HG02884 (cell line): ENCODE measurements around the gene SMG6.

Experiments
- ATAC-seq: cut with Tn5 transposase; IDR thresholded peaks from one replicate; pipeline ENCODE4 v1.9.1; 2021; ENCODE audit warnings: mild to moderate bottlenecking, moderate library complexity; ENCODE audit not compliant: unreplicated experiment

SMG6 gene

DNA sequence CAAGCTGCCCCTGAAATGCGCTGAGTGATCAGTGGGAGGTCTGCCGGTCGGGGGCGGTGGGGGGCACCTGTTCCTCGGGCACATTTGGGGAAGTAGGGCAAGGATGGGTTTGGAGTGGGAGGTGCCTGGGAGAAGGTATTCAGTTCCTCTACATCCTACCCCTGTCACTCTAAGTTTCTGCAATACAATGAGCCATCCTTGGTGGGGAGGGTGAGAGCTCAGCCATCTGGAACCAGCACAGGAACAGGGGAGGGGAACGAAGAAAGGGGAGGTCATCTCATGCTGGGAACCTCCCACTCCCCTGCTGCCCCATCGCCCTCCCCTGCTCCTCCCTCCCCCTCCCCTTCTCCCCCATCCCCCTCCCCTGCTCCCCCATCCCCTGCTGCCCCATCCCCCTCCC, 269.4 kb downstream of the SMG6 start:
- no peak for ATAC-seq

DNA sequence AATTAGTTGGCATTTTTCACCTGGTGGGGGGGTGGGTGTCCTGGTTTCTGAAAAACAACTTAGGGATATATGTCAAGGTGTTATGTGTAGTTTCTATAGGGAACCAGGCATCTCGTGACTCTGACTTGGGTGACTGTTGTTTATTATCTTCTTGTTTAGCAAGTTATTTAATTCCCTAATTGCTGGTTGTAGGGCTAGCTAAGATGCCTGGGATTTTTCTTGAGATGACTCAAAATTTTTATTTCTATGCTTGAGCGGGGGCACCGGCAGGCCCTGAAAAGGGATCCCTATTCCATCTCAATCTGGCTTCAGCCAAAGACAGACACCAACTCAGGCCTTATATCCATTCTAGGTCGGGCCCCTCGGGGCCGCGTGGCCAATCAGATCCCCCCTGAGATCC, 270.4 kb downstream of the SMG6 start:
- ATAC-seq: no peak

DNA sequence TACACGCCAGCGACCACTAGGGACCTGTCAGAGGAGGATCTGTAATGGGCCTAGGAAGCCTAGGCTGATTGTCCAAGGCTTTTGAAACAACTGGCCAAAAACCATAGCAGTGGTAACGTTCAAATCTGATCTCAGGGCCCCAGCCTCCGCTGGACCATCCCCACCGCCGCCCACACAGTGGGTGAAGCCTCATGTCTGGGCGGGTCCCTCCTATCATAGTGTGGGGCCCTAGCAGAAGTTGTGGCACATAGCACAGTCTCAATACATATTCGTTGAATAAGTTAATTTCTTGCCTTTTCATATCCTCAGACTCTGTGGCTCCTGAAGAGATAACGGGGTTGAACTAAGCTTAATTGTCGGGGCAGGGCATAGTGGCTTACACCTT, 272.8 kb downstream of the SMG6 start:
- ATAC-seq: no peak

DNA sequence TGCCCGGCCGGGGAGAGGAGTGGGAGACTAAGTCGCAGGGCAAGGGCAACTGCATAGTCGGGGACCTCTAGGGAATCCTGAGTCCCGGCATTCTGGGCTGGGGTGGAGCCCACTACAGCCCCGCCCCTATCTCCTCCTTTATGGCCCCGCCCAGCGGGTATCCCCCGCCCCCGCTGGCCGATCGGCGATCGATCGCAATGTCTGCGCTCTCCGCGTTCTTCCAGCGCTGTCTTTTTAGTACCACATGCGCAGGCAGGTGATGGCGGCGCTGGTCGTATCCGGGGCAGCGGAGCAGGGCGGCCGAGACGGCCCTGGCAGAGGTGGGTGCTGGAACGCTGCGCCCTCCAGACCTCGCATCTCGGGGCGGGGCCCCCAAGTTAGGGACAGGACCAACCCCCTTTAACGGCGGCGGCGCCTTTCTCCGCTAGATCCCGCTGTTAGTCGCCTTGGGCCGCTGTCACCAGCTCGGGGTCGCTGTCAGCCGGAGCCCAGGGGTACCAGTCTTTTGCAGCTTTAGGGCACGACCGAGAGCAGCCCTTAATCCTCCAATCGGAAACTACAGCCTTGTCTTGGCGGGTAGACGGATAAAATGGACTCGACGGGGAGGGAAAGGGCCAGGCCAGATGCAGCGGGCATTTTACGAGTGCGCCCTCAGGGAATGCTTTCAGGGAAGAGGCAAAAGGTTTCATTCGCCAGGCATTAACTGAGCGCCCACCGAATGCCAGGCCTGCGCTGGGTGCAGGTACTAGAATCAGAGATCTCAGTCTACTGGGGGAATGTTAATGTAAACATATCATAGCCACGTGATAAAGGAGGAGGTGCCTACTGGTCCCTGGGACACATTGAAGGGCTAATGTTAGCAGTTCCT, 273.4 kb downstream of the SMG6 start, which contains the start of gene DPH1:
DPH1 (plus strand) TSS at position 243 of the 868 bp plus-strand sequence; CDS start at position 260, 17 bp downstream.
- no peak for ATAC-seq

DNA sequence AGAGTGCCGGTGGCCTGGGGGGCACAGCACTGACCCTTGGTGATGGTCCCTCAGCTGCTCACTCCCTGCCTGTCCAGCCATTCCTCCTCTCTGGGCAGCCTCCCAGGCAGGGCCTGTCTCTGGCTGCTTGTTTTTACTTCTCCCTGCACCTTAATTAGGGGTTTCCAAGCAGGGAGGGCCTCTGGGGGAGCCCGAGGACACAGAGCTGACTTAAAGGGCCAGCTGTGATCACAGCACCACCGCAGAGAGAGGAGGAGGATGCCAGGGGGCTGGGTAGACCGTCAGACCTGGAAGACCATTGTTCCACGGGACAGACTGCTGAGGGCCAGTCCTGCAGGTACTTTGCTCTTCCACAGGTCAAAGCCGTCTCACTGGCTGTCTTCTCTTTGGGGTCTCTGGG, 274.8 kb downstream of the SMG6 start:
- ATAC-seq: no peak

DNA sequence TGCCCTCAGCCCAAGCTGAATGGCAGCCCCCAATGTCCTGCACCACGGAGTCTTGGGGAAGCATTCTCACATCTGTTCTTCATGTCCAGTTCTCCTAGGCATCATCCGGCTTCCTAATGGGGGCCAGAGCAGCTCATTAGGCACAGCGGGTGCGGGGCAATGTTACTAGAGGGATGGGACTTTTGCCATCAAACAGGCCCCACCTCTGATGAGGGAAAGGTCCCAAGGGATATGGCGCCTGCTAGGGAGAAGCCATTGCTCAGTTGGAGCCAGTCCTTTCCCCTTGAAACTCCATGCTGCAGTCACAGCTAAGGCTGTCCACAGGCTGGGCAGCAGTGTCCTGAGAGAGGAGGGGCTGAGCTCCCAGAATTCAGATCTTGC, 275.4 kb downstream of the SMG6 start:
- ATAC-seq: no peak

DNA sequence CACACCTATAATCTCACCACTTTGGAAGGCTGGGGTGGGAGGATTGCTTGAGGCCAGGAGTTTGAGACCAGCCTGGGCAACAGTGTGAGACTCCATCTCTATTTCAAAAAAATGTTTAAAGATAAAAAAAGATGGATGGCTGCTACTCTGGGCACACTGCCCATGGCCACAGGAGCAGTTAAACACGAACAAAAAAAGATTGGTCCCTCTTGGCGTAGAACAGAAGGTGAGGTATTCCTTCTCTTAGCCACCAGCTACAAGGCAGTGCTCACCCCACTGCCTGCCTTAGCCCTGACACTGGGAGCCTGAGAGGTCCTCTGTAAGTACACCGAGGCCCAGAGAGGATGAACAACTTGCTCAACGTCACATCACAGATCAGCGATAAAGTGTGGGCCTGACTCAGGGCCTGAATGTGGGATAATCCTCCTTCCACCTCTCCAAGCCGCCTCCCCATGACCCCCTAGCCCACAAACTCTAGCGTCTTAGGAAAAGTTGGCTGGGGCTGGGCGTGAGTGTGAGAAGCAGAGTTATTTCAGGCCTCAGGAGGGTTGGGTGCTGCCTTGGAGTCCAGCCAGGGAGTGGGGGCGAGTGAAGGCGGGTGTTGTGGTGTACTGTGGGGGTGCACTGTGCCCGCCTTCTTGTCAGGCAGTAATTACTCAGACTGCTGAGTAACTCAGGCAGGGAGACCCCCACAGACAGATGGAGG, 275.9 kb downstream of the SMG6 start:
- ATAC-seq: no peak

DNA sequence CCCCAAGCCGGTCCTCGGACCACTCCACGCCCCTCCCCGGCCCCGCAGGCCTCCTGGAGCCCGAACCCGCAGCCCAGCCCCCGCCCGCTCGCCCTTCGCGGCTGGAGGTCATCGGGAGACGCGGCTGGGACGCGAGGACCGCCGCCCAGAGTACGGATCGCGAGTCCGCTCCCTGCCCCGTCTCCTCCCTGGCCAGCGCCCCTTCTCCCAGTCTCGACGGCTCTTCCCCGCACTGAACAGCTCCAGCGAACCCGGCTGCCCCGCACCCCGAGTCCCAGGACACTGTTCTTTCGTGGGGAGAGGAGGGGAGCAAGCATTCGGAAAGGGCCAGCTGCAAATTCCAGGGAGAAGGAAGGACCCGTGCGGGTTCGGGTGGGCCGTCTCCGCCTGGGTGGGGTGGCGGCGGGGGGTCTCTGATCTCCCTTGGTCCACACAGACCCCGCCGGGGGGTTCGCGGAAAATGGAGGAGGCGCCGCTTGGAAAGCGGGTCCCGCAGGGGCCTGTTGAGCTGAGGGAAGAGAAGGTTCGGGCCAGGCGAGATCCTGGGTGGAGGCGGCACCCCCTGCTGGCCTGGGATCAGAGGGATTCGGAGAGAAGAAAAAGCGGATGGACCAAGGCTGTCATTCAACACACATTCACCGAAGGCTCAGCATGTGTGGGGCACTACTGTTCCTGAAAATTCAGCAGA, 277.8 kb downstream of the SMG6 start:
- no peak for ATAC-seq

DNA sequence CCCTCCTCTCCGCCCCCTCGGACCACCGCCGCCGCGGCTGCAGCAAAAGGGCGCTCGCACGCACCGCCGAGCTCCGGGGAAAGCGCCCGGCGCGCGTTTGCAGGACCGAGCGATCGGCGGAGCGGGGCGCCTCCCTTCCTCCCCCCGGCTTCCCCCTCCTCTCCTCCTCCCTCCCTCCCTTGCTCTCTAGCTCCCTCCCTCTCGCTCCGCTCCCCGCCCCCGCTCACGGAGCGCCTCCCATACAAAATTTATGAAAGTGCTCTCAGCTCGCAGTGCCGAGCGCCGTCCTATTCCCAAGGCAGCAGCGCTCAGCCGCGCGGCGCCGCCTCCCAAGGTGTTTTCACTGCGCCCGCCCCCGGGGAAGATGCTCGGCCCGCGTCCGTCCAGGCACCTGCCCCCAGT, 278.4 kb downstream of the SMG6 start, which contains the start of gene RTN4RL1:
RTN4RL1 (minus strand) TSS at position 115 of the 402 bp plus-strand sequence. CDS start 469 bp downstream, outside the sequence.
- ATAC-seq: no peak

DNA sequence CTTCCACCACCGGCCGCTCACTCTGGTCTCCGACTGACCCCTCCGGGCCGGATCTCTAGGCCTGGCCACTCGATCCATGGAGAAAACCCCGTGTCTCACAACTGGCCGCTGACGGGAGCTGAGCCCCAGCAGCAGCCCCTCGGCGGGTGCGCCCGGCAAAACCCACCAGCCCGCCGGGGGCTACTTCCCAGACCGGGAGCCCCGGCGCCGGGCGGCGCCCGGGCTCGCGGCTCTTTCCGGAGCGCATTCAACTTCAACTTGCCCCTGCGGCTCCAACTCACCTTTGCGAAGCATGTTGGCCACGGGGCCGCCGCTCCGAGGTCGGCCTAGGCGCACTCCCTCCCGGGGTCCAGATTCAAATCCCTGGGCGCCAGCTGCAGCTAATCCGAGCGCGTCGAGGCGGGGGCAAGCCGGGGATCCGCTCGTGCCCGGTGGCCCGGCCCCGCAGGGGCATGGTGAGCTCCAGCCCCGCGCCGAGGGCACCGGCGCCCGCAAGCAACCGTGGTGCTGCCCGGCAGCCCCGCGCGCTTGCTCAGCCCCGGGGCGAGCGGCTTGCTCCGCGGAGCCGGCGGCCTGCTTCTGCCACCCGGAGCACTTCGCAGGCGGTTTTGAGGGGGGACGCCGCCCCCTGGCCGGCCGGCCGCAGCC, 278.9 kb downstream of the SMG6 start:
- ATAC-seq: no peak

DNA sequence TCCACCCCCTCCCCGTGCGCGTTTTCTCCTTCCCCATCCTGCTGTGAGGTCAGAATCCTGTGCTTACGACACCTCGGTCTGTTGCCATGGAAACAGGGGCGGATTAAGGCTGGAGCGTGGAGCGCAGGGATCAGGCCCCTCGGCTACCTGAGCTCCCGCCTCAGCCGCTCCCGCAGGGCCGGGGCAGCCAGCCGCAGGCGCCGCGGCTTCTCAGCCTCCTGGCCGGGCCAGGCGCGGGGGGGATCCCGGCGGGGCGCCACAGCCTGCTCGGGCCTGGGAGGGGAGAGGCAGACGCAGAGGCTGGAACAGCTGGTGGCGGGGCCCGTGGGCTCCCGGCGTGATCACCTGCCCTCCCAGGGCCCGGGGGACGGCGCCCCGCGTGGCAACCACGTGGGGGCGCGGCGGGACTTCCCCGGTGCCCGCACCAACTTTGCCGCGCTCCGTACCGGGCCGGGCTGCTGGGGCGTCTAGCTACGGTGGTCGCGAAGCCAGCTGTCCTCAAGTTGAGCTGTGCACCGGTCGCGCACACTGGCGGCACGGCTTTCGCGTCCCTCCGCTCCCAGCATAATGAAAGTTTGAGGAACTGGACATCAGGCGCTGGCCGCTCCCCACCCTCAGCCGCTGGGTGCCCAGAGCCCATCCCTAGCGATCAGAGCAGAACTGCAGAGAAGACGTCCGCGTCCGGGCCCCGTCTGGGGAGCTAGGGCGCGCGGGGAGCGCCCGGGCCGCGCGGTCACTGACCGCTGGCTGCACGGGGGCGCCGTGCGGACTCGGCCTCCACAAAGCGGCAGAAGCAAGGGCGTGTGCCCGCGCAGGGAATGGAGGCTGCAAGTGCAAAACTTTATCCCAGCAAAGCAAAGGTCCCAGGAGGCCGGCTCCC, 279.7 kb downstream of the SMG6 start:
- no peak for ATAC-seq

DNA sequence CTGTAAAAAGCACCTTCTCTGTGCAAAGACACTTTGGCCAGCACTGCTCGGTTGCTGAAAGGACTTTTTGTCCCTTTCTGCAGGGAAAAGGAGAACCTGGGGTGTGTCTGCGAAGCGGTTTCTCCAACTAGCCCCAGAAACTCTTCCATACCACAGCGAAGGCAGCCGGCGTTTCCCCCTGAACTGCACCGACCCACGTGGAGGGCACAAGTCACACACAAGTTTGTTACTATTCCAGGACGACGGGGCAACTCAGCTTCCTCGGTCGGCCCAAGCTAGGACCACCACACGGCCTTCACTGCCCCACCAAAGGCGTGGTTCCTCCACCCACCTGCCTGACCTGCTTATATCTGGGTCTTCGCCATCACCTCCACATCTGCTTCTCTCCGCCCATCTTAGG, 280.3 kb downstream of the SMG6 start:
- ATAC-seq: no peak

DNA sequence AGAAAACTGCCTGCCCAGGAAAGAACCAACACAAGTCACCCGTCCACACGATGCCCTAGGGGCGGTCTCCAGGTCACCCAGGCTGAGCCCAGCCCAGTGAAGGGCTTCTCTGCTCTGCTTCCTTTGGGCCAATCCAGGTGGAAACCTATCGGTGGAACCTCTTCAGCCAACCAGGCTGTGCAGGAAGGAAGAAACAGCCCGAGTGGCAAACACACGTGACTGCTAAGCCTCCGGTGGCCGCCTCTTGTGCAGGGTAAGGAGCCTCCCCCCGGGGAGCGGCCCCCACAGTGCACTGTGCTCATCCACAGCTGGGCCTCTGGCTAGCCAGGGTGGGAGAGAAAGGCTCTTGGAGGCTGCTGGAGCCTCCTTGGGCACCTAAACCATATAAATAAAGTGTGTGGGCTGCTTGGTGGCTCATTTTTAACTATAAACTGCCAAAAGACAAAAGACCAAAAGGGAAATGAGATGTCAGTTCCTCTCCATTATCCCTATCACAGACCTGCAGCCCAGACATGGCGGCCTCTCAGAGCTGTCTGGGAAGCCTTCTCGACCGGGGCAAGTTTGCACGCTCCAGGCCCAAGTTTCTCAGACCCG, 280.8 kb downstream of the SMG6 start:
- no peak for ATAC-seq

DNA sequence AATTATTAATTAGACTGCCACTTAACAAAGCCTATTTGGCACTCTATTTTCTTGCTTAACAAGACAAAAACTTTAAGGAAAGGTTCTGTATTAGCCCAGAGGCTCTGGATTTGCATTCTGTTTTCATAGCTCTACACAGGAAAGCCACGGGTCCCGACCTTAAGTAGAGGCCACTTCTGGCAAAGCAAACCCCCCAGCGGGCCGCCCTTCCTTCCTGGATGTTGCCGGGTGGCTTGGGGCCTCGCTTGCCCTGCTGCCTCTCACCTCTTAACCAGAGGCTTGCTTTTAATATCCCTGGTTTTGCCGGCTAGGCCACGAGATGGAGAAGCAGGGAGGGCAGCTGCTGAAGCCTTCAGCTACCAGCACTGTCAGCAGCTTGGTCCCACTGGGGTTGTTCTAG, 282.9 kb downstream of the SMG6 start:
- ATAC-seq: no peak

DNA sequence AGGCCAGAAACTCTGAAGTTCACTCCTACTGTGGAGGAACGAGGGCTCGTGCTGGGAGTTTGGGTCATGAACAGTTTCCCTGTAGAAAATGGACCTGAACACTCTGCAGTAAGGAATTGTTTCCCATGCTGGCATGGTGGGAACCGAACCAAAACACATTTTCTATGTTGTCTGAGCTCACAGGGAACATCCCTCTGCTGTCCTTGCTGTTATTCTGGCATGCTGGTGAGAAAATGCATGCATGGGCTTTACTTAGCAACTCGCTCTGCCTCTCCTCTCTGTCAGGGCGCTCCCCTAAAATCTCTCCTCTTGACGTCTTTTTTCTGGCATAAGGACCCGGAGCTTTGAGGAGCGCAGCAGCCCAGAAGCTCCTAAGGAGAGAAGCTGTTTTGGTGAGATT, 283.9 kb downstream of the SMG6 start:
- ATAC-seq: no peak

DNA sequence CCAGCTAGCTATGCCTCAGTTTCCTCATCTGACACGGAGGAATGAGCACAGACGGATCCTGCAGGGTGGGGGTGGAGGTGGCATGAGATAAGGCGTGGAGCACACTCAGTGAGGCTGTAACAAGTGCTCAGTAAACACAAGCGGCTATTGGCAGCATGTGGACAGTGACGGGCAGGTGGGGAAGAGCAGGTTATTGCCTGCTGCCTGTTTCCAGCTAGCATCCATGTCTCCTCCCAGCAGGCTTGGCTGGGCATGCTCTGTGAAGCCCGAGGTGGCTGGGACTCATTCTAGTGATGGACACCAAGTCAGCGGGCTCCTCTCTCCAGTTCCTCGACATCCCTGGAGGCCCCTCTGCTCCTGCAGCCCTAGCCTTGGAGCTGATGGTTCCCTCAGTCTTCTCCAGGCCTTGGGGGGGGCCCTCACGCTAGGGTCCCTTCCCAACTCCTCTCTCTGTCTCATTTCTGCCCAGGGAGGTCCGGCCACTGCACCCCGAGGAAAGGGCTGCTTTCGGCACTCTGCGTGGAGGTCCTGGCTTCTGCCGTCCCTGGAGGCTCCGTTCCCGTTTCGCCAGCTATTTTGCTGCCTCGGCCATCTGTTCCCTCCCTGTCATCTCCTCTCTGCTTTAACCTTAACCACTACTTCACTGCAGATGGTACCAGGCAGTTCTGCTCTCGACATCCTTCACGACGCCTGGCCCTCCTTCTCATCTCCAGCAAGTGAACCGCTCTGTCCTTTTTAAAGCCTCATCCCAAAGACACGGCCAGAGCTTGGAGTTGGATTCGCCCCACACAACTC, 284.7 kb downstream of the SMG6 start:
- ATAC-seq: no peak

DNA sequence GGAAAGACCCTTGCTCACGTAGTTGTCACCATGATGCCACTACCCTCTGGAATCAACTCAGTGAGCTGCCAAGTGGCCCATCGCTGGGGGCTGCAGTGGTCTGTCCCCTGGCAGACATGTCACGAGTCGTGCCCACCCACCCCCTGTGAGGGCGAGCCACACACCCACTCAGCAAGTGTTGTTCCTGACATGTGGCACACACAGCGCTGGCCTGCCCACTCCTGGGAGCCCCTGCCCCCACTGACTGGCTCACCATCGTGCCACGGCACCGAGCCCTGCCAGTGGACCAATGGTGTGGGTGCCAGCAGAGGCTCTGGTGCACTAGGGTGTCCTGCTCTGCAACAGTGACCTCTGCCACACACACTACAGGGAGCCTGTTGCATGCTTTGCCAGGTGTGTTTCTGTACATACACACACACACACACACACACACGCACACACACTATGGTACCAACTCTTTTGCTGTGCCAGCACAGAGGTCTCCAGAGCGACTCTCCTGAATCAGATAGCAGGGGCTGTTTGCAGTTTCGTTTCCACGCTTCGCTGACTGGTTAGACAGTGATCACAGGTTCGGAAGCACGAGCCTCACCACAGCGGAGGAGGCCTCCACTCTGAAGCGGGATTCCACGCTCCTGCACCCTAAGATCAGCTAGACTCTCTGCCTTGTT, 286.2 kb downstream of the SMG6 start:
- no peak for ATAC-seq

DNA sequence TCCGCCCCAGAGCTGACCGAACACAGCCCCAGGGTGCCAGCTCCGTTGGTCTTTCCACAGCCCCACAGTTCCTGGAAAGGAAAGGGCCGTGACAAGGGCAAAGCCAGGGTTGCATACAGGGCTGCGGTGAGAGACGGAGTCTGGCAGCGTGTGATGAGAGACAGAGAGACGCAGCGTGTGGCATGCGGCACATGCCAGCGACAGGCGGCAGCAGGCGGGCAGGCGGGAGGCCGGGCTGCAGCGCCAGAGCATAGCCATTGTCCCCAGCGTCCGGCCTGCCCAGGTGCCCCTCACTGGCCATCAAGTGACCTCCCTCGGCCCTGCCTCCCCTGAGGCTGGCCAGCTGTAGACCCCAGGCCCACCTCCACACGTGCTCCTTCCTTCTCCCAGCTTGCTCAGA, 287.1 kb downstream of the SMG6 start:
- no peak for ATAC-seq
